GM12878 (cell line): ENCODE data around the gene DLG2.

Source experiments
- BMI1 ChIP-seq: fragments of 450-650 bp; IDR thresholded peaks from 2 replicates; pipeline ENCODE4 v1.6.1; 2016; ENCODE audit warnings: mild to moderate bottlenecking, moderate library complexity, borderline replicate concordance
- CBX3 ChIP-seq: fragments of 200-600 bp; sonication (generic); IDR thresholded peaks from 2 replicates; pipeline ENCODE4 v1.6.1; 2016; ENCODE audit warnings: low read depth, borderline replicate concordance
- CREB1 ChIP-seq: IDR thresholded peaks from 2 replicates; pipeline ENCODE4 v1.6.1; 2012; ENCODE audit warnings: low read depth, mild to moderate bottlenecking, inconsistent platforms
- CTCF ChIP-seq, 3 experiments: IDR thresholded peaks in 2 of 3; conservative IDR thresholded peaks in 1 of 3; 2 replicates each; pipeline ENCODE4 v1.5.1; 2011; ENCODE audit warnings: low read depth in 3 of 3, low read length in 3 of 3, mild to moderate bottlenecking in 3 of 3, control low read depth in 2 of 3, moderate library complexity in 2 of 3, inconsistent platforms in 1 of 3, mixed read lengths in 1 of 3; ENCODE audit not compliant: control insufficient read depth in 2 of 3, insufficient read depth in 1 of 3; ENCODE audit errors: extremely low read depth in 1 of 3
- IRF4 ChIP-seq: IDR thresholded peaks from 2 replicates; pipeline ENCODE4 v1.6.1; 2011; ENCODE audit warnings: low read depth, low read length
- MAX ChIP-seq: IDR thresholded peaks from 2 replicates; pipeline ENCODE4 v1.6.1; 2012; ENCODE audit warnings: low read depth, low read length, improper control_type of control experiment
- PBX3 ChIP-seq: IDR thresholded peaks from 2 replicates; pipeline ENCODE4 v1.6.1; 2011; ENCODE audit warnings: mild to moderate bottlenecking, low read depth, low read length, moderate library complexity; ENCODE audit not compliant: insufficient replicate concordance
- POLR2AphosphoS5 ChIP-seq: IDR thresholded peaks from 2 replicates; pipeline ENCODE4 v1.6.1; 2011; ENCODE audit warnings: mild to moderate bottlenecking, low read length, inconsistent platforms
- RCOR1 ChIP-seq: conservative IDR thresholded peaks from 2 replicates; pipeline ENCODE4 v1.6.1; 2012; ENCODE audit warnings: low read depth, low read length, improper control_type of control experiment
- SREBF2 ChIP-seq: IDR thresholded peaks from 2 replicates; pipeline ENCODE4 v1.6.1; 2012; ENCODE audit warnings: mild to moderate bottlenecking, low read length
- TCF12 ChIP-seq: IDR thresholded peaks from 2 replicates; pipeline ENCODE4 v1.6.1; 2011; ENCODE audit warnings: low read depth, mild to moderate bottlenecking, low read length
- ZNF207 ChIP-seq: fragments of 450-650 bp; IDR thresholded peaks from 2 replicates; pipeline ENCODE4 v1.6.1; 2014; ENCODE audit warnings: antibody characterized with exemption, mild to moderate bottlenecking, borderline replicate concordance
- TF ChIP-seq, protein P1 (sequence below): IDR thresholded peaks from 2 replicates; pipeline ENCODE4 v1.6.1; 2011; ENCODE audit warnings: low read depth, low read length, improper control_type of control experiment, borderline replicate concordance

- no peak for TF ChIP-seq MAX
- TF ChIP-seq ZNF207, result no peak
- no peak for TF ChIP-seq SREBF2
- no peak for TF ChIP-seq CBX3
- no peak for TF ChIP-seq CTCF (IDR thresholded peaks at IDR 0.05 in 2 of 3, conservative IDR thresholded peaks at IDR 0.05 in 1 of 3; ENCODE audit: control insufficient read depth in 2 of 3, extremely low read depth in 1 of 3, insufficient read depth in 1 of 3, low read depth in 3 of 3, low read length in 3 of 3)
- no peak for TF ChIP-seq PBX3
- no peak for TF ChIP-seq CREB1
- TF ChIP-seq, protein P1, sequence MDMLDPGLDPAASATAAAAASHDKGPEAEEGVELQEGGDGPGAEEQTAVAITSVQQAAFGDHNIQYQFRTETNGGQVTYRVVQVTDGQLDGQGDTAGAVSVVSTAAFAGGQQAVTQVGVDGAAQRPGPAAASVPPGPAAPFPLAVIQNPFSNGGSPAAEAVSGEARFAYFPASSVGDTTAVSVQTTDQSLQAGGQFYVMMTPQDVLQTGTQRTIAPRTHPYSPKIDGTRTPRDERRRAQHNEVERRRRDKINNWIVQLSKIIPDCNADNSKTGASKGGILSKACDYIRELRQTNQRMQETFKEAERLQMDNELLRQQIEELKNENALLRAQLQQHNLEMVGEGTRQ, result no peak
- no peak for TF ChIP-seq BMI1
- TF ChIP-seq POLR2AphosphoS5, result no peak
- TF ChIP-seq TCF12, result no peak
- TF ChIP-seq IRF4, result no peak
- no peak for TF ChIP-seq RCOR1
Observed at GRCh38 chr11:84501750-84502149, 1125.4 kb downstream of the DLG2 start.
